ENCODE measurements around the gene ARHGAP45.

DNA sequence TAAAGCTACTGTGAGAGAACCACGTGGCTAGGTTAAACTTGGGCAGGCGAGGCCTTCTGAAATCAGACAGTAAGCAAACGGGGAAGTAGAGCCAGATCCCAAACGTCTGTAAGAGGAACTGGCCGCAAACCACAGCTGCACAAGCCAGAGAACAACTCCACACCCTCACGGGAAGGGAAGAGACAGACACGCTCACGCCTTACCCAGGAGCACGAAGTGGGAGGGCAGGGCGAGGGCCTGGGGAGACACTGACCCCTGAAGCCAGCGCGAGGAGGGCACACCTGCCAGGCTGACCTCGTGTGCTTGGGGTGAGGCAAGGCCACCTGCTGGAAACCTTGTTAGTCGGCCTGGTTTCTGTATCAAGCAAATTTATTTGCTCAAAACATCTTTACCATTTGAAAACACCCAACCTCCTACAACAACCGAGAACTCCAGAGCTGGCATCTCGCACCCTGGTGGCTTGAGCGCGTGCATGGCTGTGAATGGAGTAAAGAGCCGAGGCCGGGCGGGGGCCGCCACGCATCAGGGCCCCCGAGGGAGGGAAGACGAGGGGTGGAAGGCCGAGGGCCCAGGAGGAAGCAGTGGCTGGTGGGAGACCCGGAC, 20.9 kb downstream of the ARHGAP45 start:
- TF ChIP-seq, protein P1, sequence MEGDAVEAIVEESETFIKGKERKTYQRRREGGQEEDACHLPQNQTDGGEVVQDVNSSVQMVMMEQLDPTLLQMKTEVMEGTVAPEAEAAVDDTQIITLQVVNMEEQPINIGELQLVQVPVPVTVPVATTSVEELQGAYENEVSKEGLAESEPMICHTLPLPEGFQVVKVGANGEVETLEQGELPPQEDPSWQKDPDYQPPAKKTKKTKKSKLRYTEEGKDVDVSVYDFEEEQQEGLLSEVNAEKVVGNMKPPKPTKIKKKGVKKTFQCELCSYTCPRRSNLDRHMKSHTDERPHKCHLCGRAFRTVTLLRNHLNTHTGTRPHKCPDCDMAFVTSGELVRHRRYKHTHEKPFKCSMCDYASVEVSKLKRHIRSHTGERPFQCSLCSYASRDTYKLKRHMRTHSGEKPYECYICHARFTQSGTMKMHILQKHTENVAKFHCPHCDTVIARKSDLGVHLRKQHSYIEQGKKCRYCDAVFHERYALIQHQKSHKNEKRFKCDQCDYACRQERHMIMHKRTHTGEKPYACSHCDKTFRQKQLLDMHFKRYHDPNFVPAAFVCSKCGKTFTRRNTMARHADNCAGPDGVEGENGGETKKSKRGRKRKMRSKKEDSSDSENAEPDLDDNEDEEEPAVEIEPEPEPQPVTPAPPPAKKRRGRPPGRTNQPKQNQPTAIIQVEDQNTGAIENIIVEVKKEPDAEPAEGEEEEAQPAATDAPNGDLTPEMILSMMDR (IDR thresholded peaks at IDR 0.05) = no peak
- TF ChIP-seq POLR2AphosphoS5 (IDR thresholded peaks at IDR 0.05) = peak in 1 of 3 donors; percentile 32
